H9 (cell line): Measurements from ENCODE around the gene SLC35F3. TPM values are rescaled to one million over a fixed set of nuclear protein-coding genes. Genes with fewer than 3 reads are reported as not detected.

Experiments used
- DNase-seq: peaks from one replicate; pipeline ENCODE4 v3.0.0-alpha.2; 2017
- H2AFZ ChIP-seq: one replicate; pipeline ENCODE4 v1.6.1; 2013; ENCODE audit warnings: mild to moderate bottlenecking, low read length, control low read depth, moderate library complexity
- H2AK5ac ChIP-seq: 2 replicates; pipeline ENCODE4 v1.6.1; 2013; ENCODE audit warnings: low read length, control low read depth, mixed read lengths; ENCODE audit not compliant: insufficient read length
- H2BK120ac ChIP-seq: one replicate; pipeline ENCODE4 v1.6.1; 2013; ENCODE audit warnings: low read depth, mild to moderate bottlenecking, low read length, control low read depth, inconsistent platforms; ENCODE audit not compliant: poor library complexity, severe bottlenecking
- H2BK12ac ChIP-seq: 2 replicates; pipeline ENCODE4 v1.6.1; 2013; ENCODE audit warnings: low read length, control low read depth, mixed read lengths, low read depth; ENCODE audit not compliant: insufficient read length
- H2BK15ac ChIP-seq: 2 replicates; pipeline ENCODE4 v1.6.1; 2013; ENCODE audit warnings: low read depth, low read length, control low read depth
- H2BK20ac ChIP-seq: one replicate; pipeline ENCODE4 v1.6.1; 2013; ENCODE audit warnings: low read depth, mild to moderate bottlenecking, low read length, control low read depth, inconsistent platforms; ENCODE audit not compliant: poor library complexity, severe bottlenecking
- H2BK5ac ChIP-seq: 2 replicates; pipeline ENCODE4 v1.6.1; 2013; ENCODE audit warnings: low read length, control low read depth, mixed read lengths; ENCODE audit not compliant: insufficient read length
- H3K14ac ChIP-seq: 2 replicates; pipeline ENCODE4 v1.6.1; 2013; ENCODE audit warnings: low read length, control low read depth; ENCODE audit not compliant: insufficient read depth
- H3K18ac ChIP-seq: 2 replicates; pipeline ENCODE4 v1.6.1; 2013; ENCODE audit warnings: low read depth, mild to moderate bottlenecking, mixed read lengths, low read length, control low read depth; ENCODE audit not compliant: insufficient read length
- H3K23ac ChIP-seq: 2 replicates; pipeline ENCODE4 v1.6.1; 2013; ENCODE audit warnings: low read length, control low read depth, mixed read lengths, low read depth; ENCODE audit not compliant: insufficient read length
- H3K23me2 ChIP-seq: 2 replicates; pipeline ENCODE4 v1.6.1; 2013; ENCODE audit warnings: low read depth, mild to moderate bottlenecking, mixed read lengths, low read length, control low read depth; ENCODE audit not compliant: insufficient read length, poor library complexity, severe bottlenecking
- H3K27ac ChIP-seq: 2 replicates; pipeline ENCODE4 v1.5.1; 2013; ENCODE audit warnings: low read length, control low read depth, mixed read lengths, low read depth; ENCODE audit not compliant: insufficient read length
- H3K27me3 ChIP-seq: 2 replicates; pipeline ENCODE4 v1.6.1; 2013; ENCODE audit warnings: low read length, control low read depth, inconsistent platforms; ENCODE audit not compliant: insufficient read depth
- H3K4ac ChIP-seq: 2 replicates; pipeline ENCODE4 v1.6.1; 2013; ENCODE audit warnings: low read depth, mild to moderate bottlenecking, control low read depth, inconsistent platforms, low read length, moderate library complexity
- H3K4me1 ChIP-seq: 2 replicates; pipeline ENCODE4 v1.6.1; 2013; ENCODE audit warnings: low read length, control low read depth, inconsistent platforms; ENCODE audit not compliant: insufficient read depth
- H3K4me2 ChIP-seq: 2 replicates; pipeline ENCODE4 v1.6.1; 2013; ENCODE audit warnings: low read length, control low read depth, mixed read lengths; ENCODE audit not compliant: insufficient read length, insufficient read depth
- H3K56ac ChIP-seq: 2 replicates; pipeline ENCODE4 v1.6.1; 2013; ENCODE audit warnings: low read depth, mild to moderate bottlenecking, mixed read lengths, low read length, control low read depth; ENCODE audit not compliant: insufficient read length
- H3K79me1 ChIP-seq: 2 replicates; pipeline ENCODE4 v1.6.1; 2013; ENCODE audit warnings: low read depth, mild to moderate bottlenecking, moderate library complexity, low read length, control low read depth, inconsistent platforms; ENCODE audit not compliant: insufficient read depth, poor library complexity, severe bottlenecking
- H3K79me2 ChIP-seq: 2 replicates; pipeline ENCODE4 v1.6.1; 2013; ENCODE audit warnings: low read length, control low read depth, inconsistent platforms; ENCODE audit not compliant: insufficient read depth
- H3K9ac ChIP-seq: 2 replicates; pipeline ENCODE4 v1.6.1; 2013; ENCODE audit warnings: low read length, control low read depth, mixed read lengths; ENCODE audit not compliant: insufficient read length; ENCODE audit errors: extremely low read depth
- H3K9me3 ChIP-seq: one replicate; pipeline ENCODE4 v1.6.1; 2013; ENCODE audit warnings: low read depth, low read length, inconsistent platforms; ENCODE audit not compliant: control insufficient read depth
- H3T11ph ChIP-seq: one replicate; pipeline ENCODE4 v1.6.1; 2013; ENCODE audit warnings: mild to moderate bottlenecking, low read length, control low read depth, inconsistent platforms
- H4K20me1 ChIP-seq: one replicate; pipeline ENCODE4 v1.6.1; 2013; ENCODE audit not compliant: control insufficient read depth, insufficient read length, insufficient read depth
- H4K5ac ChIP-seq: 2 replicates; pipeline ENCODE4 v1.6.1; 2013; ENCODE audit warnings: low read depth, mild to moderate bottlenecking, mixed read lengths, low read length, control low read depth; ENCODE audit not compliant: insufficient read length
- H4K8ac ChIP-seq: replicated peaks from 2 replicates; pipeline ENCODE4 v1.6.1; 2013; ENCODE audit warnings: low read length, control low read depth, mixed read lengths, low read depth; ENCODE audit not compliant: insufficient read length
- H4K91ac ChIP-seq: 2 replicates; pipeline ENCODE4 v1.6.1; 2013; ENCODE audit warnings: low read depth, mild to moderate bottlenecking, moderate library complexity, mixed read lengths, low read length, control low read depth; ENCODE audit not compliant: insufficient read length
- H3K27ac Mint-ChIP-seq, 3 experiments: 2 replicates in 2 of 3; 3 replicates in 1 of 3; pipeline ENCODE4 v1.8.0; 2020 to 2021; ENCODE audit warnings: mixed read lengths in 3 of 3, mild to moderate bottlenecking in 1 of 3, moderate library complexity in 1 of 3
- H3K27me3 Mint-ChIP-seq: 2 replicates; pipeline ENCODE4 v1.8.0; 2021; ENCODE audit warnings: low read depth, mild to moderate bottlenecking, moderate library complexity, mixed read lengths
- H3K36me3 Mint-ChIP-seq, 3 experiments: 2 replicates in 2 of 3; 3 replicates in 1 of 3; pipeline ENCODE4 v1.8.0; 2020 to 2021; ENCODE audit warnings: low read depth in 3 of 3, mixed read lengths in 3 of 3; ENCODE audit not compliant: insufficient read depth in 1 of 3
- H3K4me1 Mint-ChIP-seq, 2 experiments: 2 replicates each; pipeline ENCODE4 v1.8.0; 2020; ENCODE audit warnings: mixed read lengths in 2 of 2
- H3K4me3 Mint-ChIP-seq, 2 experiments: 2 replicates in 1 of 2; 3 replicates in 1 of 2; pipeline ENCODE4 v1.8.0; 2020 to 2021; ENCODE audit warnings: mild to moderate bottlenecking in 2 of 2, mixed read lengths in 2 of 2, moderate library complexity in 1 of 2
- H3K9me3 Mint-ChIP-seq, 2 experiments: 2 replicates in 1 of 2; 3 replicates in 1 of 2; pipeline ENCODE4 v1.8.0; 2020; ENCODE audit warnings: mild to moderate bottlenecking in 2 of 2, mixed read lengths in 2 of 2, moderate library complexity in 1 of 2
- CTCF ChIP-seq: fragments of 200-600 bp; sonication (generic); conservative IDR thresholded peaks from 3 replicates; pipeline ENCODE4 v1.8.0; 2021; ENCODE audit warnings: antibody characterized with exemption, mild to moderate bottlenecking
- WGBS: extraction: QIAGEN DNeasy Blood & Tissue Kit; methylation state at CpG from one replicate; pipeline ENCODE4 v1.1.7; 2013; ENCODE audit warnings: missing lambda C conversion rate, low lambda C conversion rate, mixed read lengths; ENCODE audit not compliant: insufficient read length; ENCODE audit errors: extremely low coverage; 5-methylcytosine and 5-hydroxymethylcytosine counted together
- total RNA-seq: library from RNA; stranded (reverse); gene quantifications from 2 replicates; pipeline ENCODE4 v1.2.1, GENCODE V29; 2021

The SLC35F3 gene
- total RNA-seq, 1 experiment from 2014 or later, result 0.81 TPM

- no peak overlapping the region for H4K5ac ChIP-seq
- no peak overlapping the region for H3K27ac ChIP-seq
- no peak overlapping the region for H4K8ac ChIP-seq
- H2AK5ac ChIP-seq, result no peak overlapping the region
- no peak overlapping the region for H2BK12ac ChIP-seq
- H3K9ac ChIP-seq, result no peak overlapping the region
- no peak overlapping the region for H3T11ph ChIP-seq
- H2BK15ac ChIP-seq, result no peak overlapping the region
- no peak overlapping the region for H2BK5ac ChIP-seq
- no peaks in the 10 kb centered on the region for H4K20me1 ChIP-seq
- H3K56ac ChIP-seq, result no peak overlapping the region
- no peak overlapping the region for H3K4ac ChIP-seq
- no CpG with 5 or more reads among the region's 6 CpGs for WGBS
- no peaks in the 10 kb centered on the region for H3K27me3 ChIP-seq
- Mint-ChIP-seq H3K27ac (no peak overlapping the region), H3K4me3 (no peak overlapping the region), H3K36me3 (peaks cover 0 to 4% (median 0%) of the 10 kb centered on the region in 3 experiments; a peak in 2 of 7 replicates), H3K27me3 (peaks cover 3% of the 10 kb centered on the region; the same call in 1 of the 2 replicates), H3K9me3 (peaks cover 4 to 6% of the 10 kb centered on the region in 2 experiments; a peak in 3 of 5 replicates), H3K4me1 (peaks cover 3 to 6% of the 10 kb centered on the region in 2 experiments)
- H3K4me1 ChIP-seq, result no peaks in the 10 kb centered on the region
- H3K4me2 ChIP-seq, result no peak overlapping the region
- H4K91ac ChIP-seq, result no peak overlapping the region
- DNase-seq, result no peak
- H2BK20ac ChIP-seq, result no peak overlapping the region
- H2BK120ac ChIP-seq, result no peak overlapping the region
- H3K23ac ChIP-seq, result no peak overlapping the region
- no peak overlapping the region for H3K18ac ChIP-seq
- no peak for TF ChIP-seq CTCF
- H3K14ac ChIP-seq, result no peak overlapping the region
- H3K79me2 ChIP-seq, result no peaks in the 10 kb centered on the region
- no peaks in the 10 kb centered on the region for H3K23me2 ChIP-seq
- no peak overlapping the region for H2AFZ ChIP-seq
- no peaks in the 10 kb centered on the region for H3K9me3 ChIP-seq
- no peaks in the 10 kb centered on the region for H3K79me1 ChIP-seq
Observed at GRCh38 chr1:234273981-234274380, 369.5 kb downstream of the SLC35F3 start.
